GM23338 (cell line): ENCODE results near the gene FBLN2. TPM values are rescaled to one million over a fixed set of nuclear protein-coding genes. Genes with fewer than 3 reads are reported as not detected.

Experiments used
- ATAC-seq: fragments of 200-7000 bp; cut with Tn5 transposase; 3 replicates; pipeline ENCODE4 v1.9.1; 2020
- DNase-seq: peaks from one replicate; pipeline ENCODE4 v3.0.0-alpha.2; 2015; ENCODE audit warnings: low spot score
- H2AFZ ChIP-seq: fragments of 200-600 bp; sonication (generic); 2 replicates; pipeline ENCODE4 v1.8.0; 2016; ENCODE audit warnings: antibody characterized with exemption, mild to moderate bottlenecking, moderate library complexity
- H3F3A ChIP-seq: fragments of 200-600 bp; sonication (generic); replicated peaks from 2 replicates; pipeline ENCODE4 v1.8.0; 2017; ENCODE audit warnings: antibody characterized with exemption, mixed run types, low read depth
- H3K27ac ChIP-seq: fragments of 200-600 bp; sonication (generic); 2 replicates; pipeline ENCODE4 v1.6.1; 2016; ENCODE audit warnings: low read depth
- H3K27me3 ChIP-seq: fragments of 200-600 bp; sonication (generic); 2 replicates; pipeline ENCODE4 v1.8.0; 2016; ENCODE audit warnings: mild to moderate bottlenecking, mixed run types, moderate library complexity; ENCODE audit not compliant: insufficient read depth
- H3K36me3 ChIP-seq: fragments of 200-600 bp; sonication (generic); 2 replicates; pipeline ENCODE4 v1.8.0; 2016; ENCODE audit warnings: mild to moderate bottlenecking; ENCODE audit not compliant: insufficient read depth
- H3K4me1 ChIP-seq: fragments of 200-600 bp; sonication (generic); 2 replicates; pipeline ENCODE4 v1.8.0; 2016; ENCODE audit warnings: mild to moderate bottlenecking, moderate library complexity; ENCODE audit not compliant: insufficient read depth
- H3K4me2 ChIP-seq: fragments of 200-600 bp; sonication (generic); 2 replicates; pipeline ENCODE4 v1.7.1; 2017; ENCODE audit warnings: mixed run types
- H3K4me3 ChIP-seq: fragments of 200-600 bp; sonication (generic); 2 replicates; pipeline ENCODE4 v1.6.1; 2016; ENCODE audit warnings: mixed run types
- H3K79me2 ChIP-seq: fragments of 200-600 bp; sonication (generic); replicated peaks from 2 replicates; pipeline ENCODE4 v1.8.0; 2017; ENCODE audit warnings: mild to moderate bottlenecking; ENCODE audit not compliant: insufficient read depth
- H3K9me2 ChIP-seq: fragments of 200-600 bp; sonication (generic); 2 replicates; pipeline ENCODE4 v1.8.0; 2017; ENCODE audit not compliant: insufficient read depth
- H4K20me1 ChIP-seq: fragments of 200-600 bp; sonication (generic); replicated peaks from 2 replicates; pipeline ENCODE4 v1.8.0; 2017; ENCODE audit warnings: mild to moderate bottlenecking; ENCODE audit not compliant: insufficient read depth
- H3K27ac Mint-ChIP-seq: 2 replicates; pipeline ENCODE4 v1.8.0; 2020; ENCODE audit warnings: inconsistent platforms, mild to moderate bottlenecking, moderate library complexity, mixed read lengths
- H3K27me3 Mint-ChIP-seq: 3 replicates; pipeline ENCODE4 v1.8.0; 2022; ENCODE audit warnings: low read depth, mild to moderate bottlenecking, moderate library complexity, mixed read lengths, inconsistent platforms; ENCODE audit not compliant: insufficient read depth, poor library complexity
- H3K36me3 Mint-ChIP-seq: 3 replicates; pipeline ENCODE4 v1.8.0; 2021; ENCODE audit warnings: low read depth, mild to moderate bottlenecking, inconsistent platforms, moderate library complexity, mixed read lengths
- H3K4me1 Mint-ChIP-seq: 3 replicates; pipeline ENCODE4 v1.8.0; 2020; ENCODE audit warnings: mild to moderate bottlenecking, inconsistent platforms, mixed read lengths
- H3K4me3 Mint-ChIP-seq: 3 replicates; pipeline ENCODE4 v1.8.0; 2021; ENCODE audit warnings: moderate library complexity, mild to moderate bottlenecking, inconsistent platforms, mixed read lengths
- H3K9me3 Mint-ChIP-seq: 3 replicates; pipeline ENCODE4 v1.8.0; 2020; ENCODE audit warnings: moderate library complexity, mild to moderate bottlenecking, inconsistent platforms, mixed read lengths
- CREB1 ChIP-seq: fragments of 250-450 bp; sonication (Bioruptor Pico); IDR thresholded peaks from 2 replicates; pipeline ENCODE4 v1.5.0; 2020; ENCODE audit warnings: low read depth, mild to moderate bottlenecking, moderate library complexity
- ETS1 ChIP-seq: IDR thresholded peaks from 2 replicates; pipeline ENCODE4 v1.6.1; 2016; ENCODE audit warnings: antibody characterized with exemption
- EZH2 ChIP-seq: fragments of 200-600 bp; sonication (generic); IDR thresholded peaks from one replicate; pipeline ENCODE4 v1.8.0; 2017; ENCODE audit warnings: antibody characterized with exemption, mild to moderate bottlenecking, low read depth; ENCODE audit not compliant: unreplicated experiment
- JUNB ChIP-seq: IDR thresholded peaks from one replicate; pipeline ENCODE4 v1.6.1; 2016; ENCODE audit warnings: antibody characterized with exemption; ENCODE audit not compliant: unreplicated experiment
- POLR2AphosphoS5 ChIP-seq: IDR thresholded peaks from 2 replicates; pipeline ENCODE4 v1.6.1; 2016; ENCODE audit warnings: antibody characterized with exemption, low read depth
- ZNF114 ChIP-seq: fragments of 250-450 bp; sonication (Bioruptor Pico); IDR thresholded peaks from 2 replicates; pipeline ENCODE4 v1.5.0; 2020; ENCODE audit warnings: mild to moderate bottlenecking, moderate library complexity
- ZNF331 ChIP-seq: fragments of 250-450 bp; sonication (Bioruptor Pico); IDR thresholded peaks from 2 replicates; pipeline ENCODE4 v1.5.0; 2020; ENCODE audit warnings: low read depth, mild to moderate bottlenecking, moderate library complexity
- ZNF462 ChIP-seq: fragments of 250-450 bp; sonication (Bioruptor Pico); IDR thresholded peaks from 2 replicates; pipeline ENCODE4 v1.5.0; 2020; ENCODE audit warnings: mild to moderate bottlenecking, moderate library complexity
- polyA plus RNA-seq: library from polyadenylated mRNA; unstranded; fragments of >200 nt; fragmentation: Nextera tagmentation; extraction: Ambion mirVana; gene quantifications from 2 replicates; pipeline ENCODE4 v1.2.1, GENCODE V29; 2016
- total RNA-seq: library from RNA; depleted of rRNA; stranded (reverse); fragments of >200 nt; shearing (Covaris generic); gene quantifications from 2 replicates; pipeline ENCODE4 v1.2.3, GENCODE V29; 2014

The FBLN2 gene
- total and polyA plus RNA-seq, 2 experiments from 2014 or later = 18.8 to 26.8 TPM

- no peak for TF ChIP-seq ZNF114 (CRISPR knock-in tag)
- TF ChIP-seq CREB1 = no peak
- no peak for TF ChIP-seq ZNF331 (CRISPR knock-in tag)
- TF ChIP-seq ZNF462 = no peak
- no peak for TF ChIP-seq POLR2AphosphoS5
- TF ChIP-seq EZH2 = no peak
- TF ChIP-seq JUNB = no peak
- TF ChIP-seq ETS1 = no peak
- Histone ChIP-seq H3K4me1 (no peaks in the 10 kb centered on the region), H3K27ac (no peak overlapping the region), H2AFZ (no peak overlapping the region), H3K79me2 (no peaks in the 10 kb centered on the region), H3K27me3 (peaks cover 22% of the 10 kb centered on the region), H3F3A (no peaks in the 10 kb centered on the region), H3K4me3 (no peak overlapping the region), H3K36me3 (no peaks in the 10 kb centered on the region), H4K20me1 (no peaks in the 10 kb centered on the region), H3K4me2 (no peak overlapping the region), H3K9me2 (no peaks in the 10 kb centered on the region)
- peaks cover 22% of the 10 kb centered on the region for H3K27me3 Mint-ChIP-seq
- DNase-seq (no peak), ATAC-seq (no peak)
- H3K27ac Mint-ChIP-seq = no peak overlapping the region
- H3K4me3 Mint-ChIP-seq = no peak overlapping the region
- peaks cover 13% of the 10 kb centered on the region for H3K4me1 Mint-ChIP-seq
- H3K9me3 Mint-ChIP-seq = no peaks in the 10 kb centered on the region; the same call in 2 of the 3 replicates
- no peaks in the 10 kb centered on the region; the same call in 2 of the 3 replicates for H3K36me3 Mint-ChIP-seq
Measured at GRCh38 chr3:13660042-13660874, 111.3 kb downstream of the FBLN2 start.
